NAMALWA (cell line): ENCODE data around the gene CPSF4L.
"Not testable (repeated sequence)": the region's sequence is repeated elsewhere in the genome, so short reads cannot be mapped to it uniquely, and the experiment has no call there.

Source experiments
- DNase-seq: peaks from one replicate; pipeline ENCODE4 v3.0.0-alpha.2; 2015; ENCODE audit warnings: low spot score

CPSF4L gene

DNA sequence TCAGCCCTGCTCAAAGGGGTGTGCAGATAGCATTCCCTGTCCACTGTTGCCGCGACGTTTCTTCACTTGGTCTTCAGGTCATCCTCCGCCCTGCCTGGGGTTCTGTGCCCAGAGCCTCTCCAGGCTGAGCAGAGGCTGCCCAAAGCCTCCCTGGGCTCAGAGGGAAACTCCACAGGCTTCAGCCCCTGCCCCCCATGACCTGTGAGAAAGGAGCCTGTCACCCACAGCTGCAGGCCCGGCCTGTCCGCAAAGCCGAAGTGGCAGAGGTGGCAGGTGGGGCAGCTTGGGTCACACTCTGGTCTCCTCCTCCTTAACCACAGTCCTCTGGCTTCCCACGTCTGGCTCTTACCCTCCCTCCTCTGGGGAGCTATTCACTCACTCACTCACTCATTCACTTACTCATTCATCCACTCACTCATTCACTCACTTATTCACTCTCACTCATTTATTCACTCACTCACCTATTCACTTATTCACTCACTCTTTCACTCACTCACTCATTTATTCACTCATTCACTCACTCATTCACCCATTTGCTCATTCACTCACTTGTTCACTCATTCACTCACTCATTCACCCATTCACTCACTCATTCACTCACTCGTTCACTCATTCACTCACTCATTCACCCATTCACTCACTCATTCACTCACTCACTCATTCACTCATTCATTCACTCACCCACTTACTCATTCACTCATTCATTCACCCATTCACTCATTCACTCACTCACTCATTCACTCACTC, 7.1 kb upstream of the CPSF4L start:
- DNase-seq, result no peak

- no peak for DNase-seq
Measured at GRCh38 chr17:73267648-73268537, 6.2 kb upstream of the CPSF4L start.

DNA sequence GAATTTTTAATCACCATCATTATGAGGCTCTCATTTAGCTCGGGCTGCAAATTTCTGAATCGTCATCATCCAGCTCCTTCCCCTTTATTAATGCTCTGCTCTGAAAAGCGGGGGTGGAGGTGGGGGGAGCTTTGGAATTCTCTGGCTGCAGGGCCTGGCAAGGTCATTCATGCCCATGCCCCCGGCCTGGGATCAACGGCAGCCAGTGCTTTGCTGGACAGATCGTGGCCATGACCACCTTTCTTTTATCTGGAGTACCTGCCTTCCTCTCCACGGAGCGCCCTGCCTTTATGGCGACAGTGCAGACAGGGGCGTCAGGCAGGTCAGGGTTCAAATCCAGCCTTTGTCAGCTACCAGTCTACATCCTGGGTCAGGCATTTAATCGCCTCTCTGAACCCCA, 5.1 kb upstream of the CPSF4L start:
- no peak for DNase-seq

DNA sequence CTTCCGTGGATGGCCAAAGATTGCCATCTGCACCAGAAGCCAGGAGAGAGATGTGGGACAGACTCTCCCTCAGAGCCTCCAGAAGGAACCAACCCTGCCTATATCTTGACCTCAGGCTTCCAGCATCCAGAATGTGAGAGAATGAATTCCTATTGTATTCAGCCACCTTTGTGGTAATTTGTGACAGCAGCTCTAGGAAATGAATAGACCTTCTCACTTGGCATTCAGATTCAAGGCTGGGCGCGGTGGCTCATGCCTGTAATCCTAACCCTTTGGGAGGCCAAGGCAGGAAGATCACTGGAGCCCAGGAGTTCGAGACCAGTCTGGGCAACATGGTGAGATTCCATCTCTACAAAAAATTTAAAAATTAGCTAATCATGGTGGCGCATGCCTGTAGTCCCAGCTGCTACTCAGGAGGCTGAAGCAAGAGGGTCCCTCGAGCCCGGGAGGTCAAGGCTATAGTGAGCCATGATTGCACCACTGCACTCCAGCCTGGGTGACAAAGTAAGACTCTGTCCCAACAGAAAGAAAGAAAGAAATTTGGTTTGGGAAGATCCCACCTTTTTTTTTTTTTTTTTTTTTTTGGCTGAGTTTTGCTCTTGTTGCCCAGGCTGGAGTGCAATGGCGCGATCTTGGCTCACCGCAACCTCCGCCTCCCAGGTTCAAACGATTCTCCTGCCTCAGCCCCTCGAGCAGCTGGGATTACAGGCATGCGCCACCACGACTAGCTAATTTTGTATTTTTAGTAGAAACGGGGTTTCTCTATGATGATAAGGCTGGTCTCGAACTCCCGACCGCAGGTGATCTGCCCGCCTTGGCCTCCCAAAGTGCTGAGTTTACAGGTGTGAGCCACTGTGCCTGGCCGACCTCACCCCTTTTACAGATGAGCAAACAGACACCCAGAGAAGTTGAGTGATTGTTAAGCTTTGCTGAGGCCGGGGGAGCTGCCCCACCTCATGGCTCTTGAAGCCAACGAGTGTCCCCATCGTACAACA, 4.3 kb upstream of the CPSF4L start:
- no peak for DNase-seq

- DNase-seq, result not testable (repeated sequence)
Measured at GRCh38 chr17:73264448-73264847, 2.8 kb upstream of the CPSF4L start.

DNA sequence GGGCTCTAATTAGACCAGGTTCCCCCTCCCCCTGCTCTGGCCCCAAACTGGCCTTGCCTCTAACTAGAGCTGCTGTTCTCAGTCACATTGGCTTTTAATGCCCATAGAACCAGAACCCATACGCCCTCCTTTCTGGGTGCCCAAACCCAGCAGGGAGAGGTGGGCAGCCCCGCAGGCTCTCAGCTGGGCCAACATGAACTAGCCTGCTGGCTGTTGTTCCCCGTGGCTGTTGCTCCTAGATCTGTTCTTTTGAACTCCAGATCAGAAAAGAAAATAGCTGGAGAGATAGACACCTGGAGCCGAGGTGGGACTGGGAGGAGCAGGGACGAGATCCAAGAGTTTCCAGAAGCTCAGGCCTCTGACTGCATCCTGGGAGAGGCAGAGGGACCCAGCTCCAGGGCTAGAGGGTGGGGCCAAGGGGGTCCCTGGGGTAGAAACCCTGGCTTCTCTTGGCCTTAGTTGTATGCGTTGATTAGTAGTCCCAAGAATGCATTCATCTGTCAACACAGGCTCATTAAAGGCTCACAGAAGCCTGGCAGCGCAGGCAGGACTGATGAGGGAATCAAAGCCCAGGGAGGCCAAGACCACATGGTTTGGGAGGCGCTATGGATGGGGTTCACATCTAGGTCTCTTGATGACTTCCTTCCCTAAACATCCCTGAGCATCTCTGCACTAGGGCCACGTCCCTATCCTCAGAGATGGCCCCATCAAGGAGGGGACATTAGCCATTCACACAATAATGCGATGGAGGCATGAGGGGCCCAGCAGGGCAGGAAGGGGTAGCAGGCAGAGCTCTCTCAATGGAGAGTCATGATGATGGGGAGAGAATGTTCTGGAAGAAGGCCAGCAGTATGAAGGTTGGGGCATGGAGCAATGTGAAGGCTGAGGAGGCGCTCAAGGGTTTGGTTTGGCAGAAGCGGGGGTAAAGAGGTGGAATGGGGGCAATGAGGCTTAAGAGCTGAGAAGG, 1.3 kb upstream of the CPSF4L start:
- no peak for DNase-seq

- no peak for DNase-seq
Measured at GRCh38 chr17:73261952-73262675, 434 bp upstream of the CPSF4L start.

DNA sequence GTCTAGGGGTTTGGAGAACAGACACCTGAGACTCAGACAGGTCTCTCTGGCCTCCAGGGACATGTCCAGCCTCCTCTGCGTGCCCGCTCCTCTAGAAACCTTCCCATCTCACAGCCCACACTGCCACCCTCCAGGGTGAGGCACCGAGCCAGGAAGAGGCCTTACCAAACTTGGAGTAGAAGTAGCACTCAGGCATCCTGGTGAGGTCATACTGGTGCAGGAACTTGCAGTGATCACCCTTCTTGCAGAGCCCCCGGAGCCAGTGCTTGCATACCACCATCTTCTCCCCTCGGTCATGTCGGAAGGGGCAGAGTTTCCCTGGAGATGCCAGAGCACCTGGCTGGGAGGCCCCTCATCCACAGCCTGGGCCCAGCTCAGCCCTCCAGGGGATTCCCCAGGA, 4.2 kb downstream of the CPSF4L start:
- DNase-seq, result no peak

GRCh38 chr17:73256220-73256619, 5.5 kb downstream of the CPSF4L start:
- DNase-seq, result no peak

- peak; percentile 71 for DNase-seq
Measured at GRCh38 chr17:73255671-73256181, 6.0 kb downstream of the CPSF4L start.

DNA sequence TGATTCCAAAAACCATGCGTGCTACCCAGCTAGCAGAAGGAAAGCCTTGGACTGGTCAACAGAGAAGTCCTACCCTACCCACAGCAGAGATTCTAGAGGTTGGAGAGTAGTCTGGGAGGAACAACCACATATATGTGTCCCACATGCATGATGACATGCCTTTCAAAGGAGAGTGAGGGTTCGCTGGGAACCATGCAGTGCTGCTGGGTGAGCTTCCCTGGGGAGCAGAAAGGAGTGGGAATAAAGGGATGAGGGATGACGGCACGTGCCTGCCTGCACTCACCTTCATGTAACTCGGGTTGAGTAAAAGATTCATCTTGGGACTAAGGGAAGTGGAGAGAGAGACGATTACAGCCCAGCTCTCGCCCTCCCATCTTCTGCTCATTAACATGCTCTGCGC, 9.8 kb downstream of the CPSF4L start:
- DNase-seq, result no peak

DNA sequence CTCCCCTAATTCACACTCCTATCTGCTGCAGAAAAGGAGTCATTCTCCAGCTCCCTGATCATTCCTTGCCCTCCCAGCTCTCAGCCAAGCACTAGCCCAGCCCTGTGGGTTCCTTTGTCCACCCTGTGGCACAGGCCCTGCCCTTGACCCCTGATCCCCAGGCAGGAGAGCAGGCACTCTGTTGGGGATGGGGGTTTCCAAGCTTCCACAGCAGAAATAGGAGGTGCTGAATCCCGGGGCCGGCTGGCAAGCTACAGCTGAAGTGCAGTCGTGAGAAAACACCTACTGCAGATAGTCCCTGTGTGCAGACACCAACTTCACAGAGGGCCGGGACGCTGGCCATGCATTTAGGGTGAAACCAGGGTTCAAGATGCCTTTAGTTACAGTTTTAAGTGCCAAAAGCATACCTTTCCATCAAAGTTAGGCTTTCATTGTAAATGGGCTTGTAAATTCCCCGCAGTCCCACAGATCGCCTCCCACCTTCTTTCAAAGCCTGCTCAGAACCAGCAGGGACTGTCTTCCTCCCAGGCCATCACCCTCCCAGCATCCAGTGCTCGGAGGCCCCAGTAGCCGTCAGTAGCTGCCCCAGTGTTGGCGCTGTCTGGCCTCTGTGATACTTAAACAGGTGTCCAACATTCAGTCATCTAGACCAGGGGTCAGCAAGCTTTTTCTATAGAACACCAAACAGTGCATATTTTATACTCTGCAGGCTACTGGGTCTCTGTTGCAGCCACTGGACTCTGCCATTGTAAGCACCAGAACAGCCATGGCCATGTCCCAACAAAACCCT, 10.6 kb downstream of the CPSF4L start:
- DNase-seq, result no peak

DNA sequence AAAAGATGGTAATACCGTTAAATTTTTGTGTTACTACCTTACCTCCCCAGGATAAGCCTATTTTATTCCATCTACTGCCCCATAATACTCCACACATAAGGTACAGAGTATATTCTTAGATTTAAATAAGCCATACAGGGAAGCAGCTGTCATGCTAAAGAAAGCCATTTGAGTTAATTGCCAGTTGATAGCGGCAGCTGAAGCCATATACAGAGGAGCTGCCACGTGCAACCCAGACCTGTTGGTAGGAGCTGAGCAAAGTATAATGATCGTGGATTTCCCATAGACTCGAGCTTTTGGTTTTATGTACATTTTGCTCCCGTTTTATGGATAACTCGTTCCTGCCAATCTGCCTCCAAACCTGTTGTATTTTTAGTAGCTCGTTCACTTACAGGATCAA, 12.0 kb downstream of the CPSF4L start:
- no peak for DNase-seq

- DNase-seq, result no peak
Measured at GRCh38 chr17:73248532-73248931, 13.1 kb downstream of the CPSF4L start.

DNA sequence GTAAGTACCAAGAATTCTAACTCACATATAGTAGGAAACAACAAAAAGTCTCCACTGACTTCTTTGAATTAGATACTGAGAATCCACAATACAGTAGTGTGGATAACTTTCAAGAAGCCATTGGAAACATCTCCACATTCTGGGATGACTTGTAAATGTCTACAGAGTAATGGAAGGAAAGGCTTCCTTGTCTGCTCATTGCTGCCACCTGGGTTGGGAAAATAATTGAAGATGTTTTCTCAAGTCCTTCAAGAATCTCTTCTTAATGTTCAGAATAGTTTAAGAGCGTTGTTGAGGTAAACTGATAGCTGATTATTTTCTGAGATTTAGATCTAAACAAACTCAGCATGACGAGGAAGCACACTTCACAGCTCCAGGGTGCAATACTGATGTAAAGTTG, 14.0 kb downstream of the CPSF4L start:
- no peak for DNase-seq

DNA sequence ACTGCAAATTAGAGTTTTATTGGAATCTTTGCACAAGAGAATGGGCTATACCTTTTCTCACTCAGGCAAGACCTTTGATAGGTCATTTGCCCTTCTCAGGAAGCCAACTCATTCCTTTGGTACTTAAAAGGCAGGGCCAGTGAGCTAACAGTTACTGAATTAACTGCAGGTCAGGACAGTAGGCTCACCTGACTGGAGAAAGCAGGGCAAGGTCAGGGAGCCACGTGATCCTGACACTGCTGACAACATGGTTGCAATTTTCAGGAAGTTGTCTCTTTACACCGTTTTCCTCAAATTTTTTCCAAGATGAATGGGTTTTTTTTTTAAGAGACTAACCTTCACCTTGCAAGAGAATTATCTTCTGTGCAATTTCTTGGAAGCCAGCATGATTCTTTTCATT, 21.1 kb downstream of the CPSF4L start:
- DNase-seq, result no peak

DNA sequence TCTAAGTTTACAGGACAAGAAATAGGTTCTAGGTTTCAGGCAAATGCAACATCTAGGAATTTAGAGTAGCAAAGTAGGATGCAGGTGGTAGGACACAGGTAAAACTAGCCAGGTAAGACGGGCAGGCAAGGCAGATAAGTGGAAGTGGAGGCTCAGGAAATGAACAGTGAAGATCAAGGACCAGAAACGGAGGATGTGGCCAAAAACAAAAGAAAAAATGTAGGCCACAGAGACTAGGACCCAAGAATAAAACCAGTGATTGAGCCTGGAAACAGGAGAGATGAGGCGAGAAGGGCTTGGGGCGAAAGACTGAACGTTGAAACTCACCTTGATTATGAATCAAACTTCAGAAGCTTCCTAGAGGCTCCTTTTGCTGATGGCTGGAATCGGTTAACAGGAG, 24.0 kb downstream of the CPSF4L start:
- no peak for DNase-seq

GRCh38 chr17:73234736-73235135, 26.9 kb downstream of the CPSF4L start:
- DNase-seq, result no peak
